MM.1S (cell line): Measurements from ENCODE around the gene SLC35F3.

Source experiments
- DNase-seq: peaks from one replicate; pipeline ENCODE4 v3.0.0-alpha.2; 2015
- H2AFZ ChIP-seq: fragments of 300-600 bp; sonication (generic); 2 replicates; pipeline ENCODE4 v1.6.0; 2016; ENCODE audit warnings: antibody characterized with exemption, low read length
- H3F3A ChIP-seq: fragments of 300-600 bp; sonication (generic); 2 replicates; pipeline ENCODE4 v1.6.1; 2016; ENCODE audit warnings: mild to moderate bottlenecking, antibody characterized with exemption, low read length, moderate library complexity, mixed read lengths; ENCODE audit not compliant: insufficient read depth
- H3K27ac ChIP-seq: fragments of 300-600 bp; sonication (generic); 2 replicates; pipeline ENCODE4 v1.5.1; 2016; ENCODE audit warnings: mild to moderate bottlenecking, low read length
- H3K27me3 ChIP-seq: fragments of 300-600 bp; sonication (generic); replicated peaks from 2 replicates; pipeline ENCODE4 v1.6.0; 2016; ENCODE audit warnings: low read length; ENCODE audit not compliant: insufficient read depth
- H3K36me3 ChIP-seq: fragments of 300-600 bp; sonication (generic); replicated peaks from 2 replicates; pipeline ENCODE4 v1.6.1; 2016; ENCODE audit warnings: mild to moderate bottlenecking, low read length, mixed read lengths; ENCODE audit not compliant: insufficient read depth
- H3K4me1 ChIP-seq: fragments of 300-600 bp; sonication (generic); 2 replicates; pipeline ENCODE4 v1.6.1; 2016; ENCODE audit warnings: low read length, mixed read lengths
- H3K4me2 ChIP-seq: fragments of 300-600 bp; sonication (generic); 2 replicates; pipeline ENCODE4 v1.6.0; 2016; ENCODE audit warnings: low read depth, low read length
- H3K4me3 ChIP-seq: fragments of 300-600 bp; sonication (generic); 2 replicates; pipeline ENCODE4 v1.5.1; 2016; ENCODE audit warnings: low read length, mixed read lengths
- H3K79me2 ChIP-seq: fragments of 300-600 bp; sonication (generic); 2 replicates; pipeline ENCODE4 v1.6.1; 2016; ENCODE audit warnings: mixed run types, low read length, mixed read lengths
- H3K9ac ChIP-seq: fragments of 300-600 bp; sonication (generic); 2 replicates; pipeline ENCODE4 v1.6.1; 2016; ENCODE audit warnings: low read length, mixed read lengths
- H3K9me2 ChIP-seq: fragments of 300-600 bp; sonication (generic); replicated peaks from 2 replicates; pipeline ENCODE4 v1.6.1; 2016; ENCODE audit warnings: mild to moderate bottlenecking, low read length, mixed read lengths; ENCODE audit not compliant: insufficient read depth
- H3K9me3 ChIP-seq: fragments of 300-600 bp; sonication (generic); replicated peaks from 2 replicates; pipeline ENCODE4 v1.6.1; 2016; ENCODE audit warnings: mild to moderate bottlenecking, low read length, mixed read lengths; ENCODE audit not compliant: insufficient read depth
- H4K20me1 ChIP-seq: fragments of 300-600 bp; sonication (generic); 2 replicates; pipeline ENCODE4 v1.6.1; 2016; ENCODE audit warnings: mild to moderate bottlenecking, low read length, moderate library complexity, mixed read lengths; ENCODE audit not compliant: insufficient read depth
- EZH2 ChIP-seq: fragments of 300-600 bp; sonication (generic); optimal IDR thresholded peaks from 2 replicates; pipeline ENCODE3; 2017; ENCODE audit warnings: low read depth, mild to moderate bottlenecking, antibody characterized with exemption, low read length, mixed read lengths
- EZH2phosphoT487 ChIP-seq: fragments of 300-600 bp; sonication (generic); IDR thresholded peaks from 2 replicates; pipeline ENCODE4 v1.6.1; 2018; ENCODE audit warnings: antibody characterized with exemption, low read length
- TF ChIP-seq, protein P1 (sequence below): fragments of 300-600 bp; sonication (generic); IDR thresholded peaks from 2 replicates; pipeline ENCODE4 v1.5.1; 2016; ENCODE audit warnings: antibody characterized with exemption, low read length, mixed read lengths

Gene SLC35F3

DNA sequence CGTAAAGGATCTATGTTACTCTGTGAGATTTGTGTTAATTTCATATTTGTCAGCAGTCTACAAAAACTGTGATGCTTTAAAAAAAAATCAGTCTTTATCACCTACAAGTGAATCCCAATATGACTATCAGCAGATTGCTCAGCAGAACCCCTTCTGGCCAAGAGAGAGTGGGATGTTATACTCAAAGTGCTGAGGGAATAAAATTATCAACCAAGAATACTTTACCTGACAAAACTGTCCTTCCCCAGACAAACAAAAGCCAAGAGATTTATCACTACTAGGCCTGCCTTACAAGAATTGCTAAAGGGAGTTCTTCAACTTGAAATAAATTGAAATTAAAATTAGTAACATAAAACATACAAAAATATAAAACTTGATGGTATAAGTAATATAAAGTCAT is 105.2 kb downstream of the SLC35F3 start:
- H3K27ac ChIP-seq = no peak overlapping the region
- no peak for TF ChIP-seq EZH2
- TF ChIP-seq, protein P1, sequence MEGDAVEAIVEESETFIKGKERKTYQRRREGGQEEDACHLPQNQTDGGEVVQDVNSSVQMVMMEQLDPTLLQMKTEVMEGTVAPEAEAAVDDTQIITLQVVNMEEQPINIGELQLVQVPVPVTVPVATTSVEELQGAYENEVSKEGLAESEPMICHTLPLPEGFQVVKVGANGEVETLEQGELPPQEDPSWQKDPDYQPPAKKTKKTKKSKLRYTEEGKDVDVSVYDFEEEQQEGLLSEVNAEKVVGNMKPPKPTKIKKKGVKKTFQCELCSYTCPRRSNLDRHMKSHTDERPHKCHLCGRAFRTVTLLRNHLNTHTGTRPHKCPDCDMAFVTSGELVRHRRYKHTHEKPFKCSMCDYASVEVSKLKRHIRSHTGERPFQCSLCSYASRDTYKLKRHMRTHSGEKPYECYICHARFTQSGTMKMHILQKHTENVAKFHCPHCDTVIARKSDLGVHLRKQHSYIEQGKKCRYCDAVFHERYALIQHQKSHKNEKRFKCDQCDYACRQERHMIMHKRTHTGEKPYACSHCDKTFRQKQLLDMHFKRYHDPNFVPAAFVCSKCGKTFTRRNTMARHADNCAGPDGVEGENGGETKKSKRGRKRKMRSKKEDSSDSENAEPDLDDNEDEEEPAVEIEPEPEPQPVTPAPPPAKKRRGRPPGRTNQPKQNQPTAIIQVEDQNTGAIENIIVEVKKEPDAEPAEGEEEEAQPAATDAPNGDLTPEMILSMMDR = no peak
- TF ChIP-seq EZH2phosphoT487 = no peak
- H2AFZ ChIP-seq = no peak overlapping the region
- no peaks in the 10 kb centered on the region for H4K20me1 ChIP-seq
- no peak overlapping the region for H3K9ac ChIP-seq
- H3K36me3 ChIP-seq = no peaks in the 10 kb centered on the region
- H3K4me1 ChIP-seq = no peaks in the 10 kb centered on the region
- no peaks in the 10 kb centered on the region for H3F3A ChIP-seq
- H3K4me2 ChIP-seq = no peak overlapping the region
- H3K9me2 ChIP-seq = no peaks in the 10 kb centered on the region
- no peak overlapping the region for H3K4me3 ChIP-seq
- no peaks in the 10 kb centered on the region for H3K79me2 ChIP-seq
- DNase-seq = no peak
- no peaks in the 10 kb centered on the region for H3K9me3 ChIP-seq
- H3K27me3 ChIP-seq = no peaks in the 10 kb centered on the region

DNA sequence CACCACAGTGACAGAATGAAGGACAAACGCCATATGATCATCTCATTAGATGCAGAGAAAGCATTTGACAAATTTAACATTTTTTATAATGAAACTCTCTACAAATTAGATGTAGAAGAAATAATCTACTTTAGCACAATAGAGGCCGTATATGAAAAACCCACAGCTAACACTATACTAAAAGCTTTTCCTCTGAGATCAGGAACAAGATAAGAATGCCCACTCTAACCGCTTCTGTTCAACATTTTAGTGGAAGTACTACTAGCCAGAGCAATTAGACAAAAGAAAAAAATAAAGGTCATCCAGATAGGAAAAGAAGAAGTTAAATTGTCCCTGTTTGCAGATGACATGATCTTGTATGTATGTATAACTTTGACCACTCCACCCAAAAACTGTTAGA is 109.7 kb downstream of the SLC35F3 start:
- Histone ChIP-seq H3K9ac (no peak overlapping the region), H3K4me3 (no peak overlapping the region), H4K20me1 (no peaks in the 10 kb centered on the region), H3K27ac (no peak overlapping the region), H3F3A (no peaks in the 10 kb centered on the region), H3K79me2 (no peaks in the 10 kb centered on the region), H3K4me1 (no peaks in the 10 kb centered on the region), H3K36me3 (no peaks in the 10 kb centered on the region), H3K27me3 (no peaks in the 10 kb centered on the region), H3K9me3 (no peaks in the 10 kb centered on the region), H3K4me2 (no peak overlapping the region), H3K9me2 (no peaks in the 10 kb centered on the region), H2AFZ (no peak overlapping the region)
- no peak for DNase-seq
- no peak for TF ChIP-seq EZH2phosphoT487
- TF ChIP-seq EZH2 = no peak
- TF ChIP-seq, protein P1 = no peak

DNA sequence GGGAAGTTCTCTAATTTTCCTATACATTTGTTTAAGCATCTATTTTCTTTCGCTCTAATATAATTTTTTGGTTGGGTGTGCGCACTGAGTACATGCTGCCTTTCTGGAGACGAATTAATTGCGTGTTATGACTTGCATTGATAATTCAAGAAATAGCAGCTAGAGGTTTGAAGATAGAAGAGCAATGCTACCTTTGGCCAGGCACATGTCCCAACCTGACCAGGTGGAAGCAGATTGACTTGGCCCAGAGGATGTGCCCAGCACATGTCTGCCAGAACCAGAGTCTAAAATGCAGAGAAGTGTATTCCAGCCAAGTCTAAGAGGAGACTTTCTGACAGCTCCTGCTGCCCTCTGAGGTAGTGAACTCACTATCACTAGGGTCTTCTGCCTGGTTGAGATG is 114.3 kb downstream of the SLC35F3 start:
- no peaks in the 10 kb centered on the region for H4K20me1 ChIP-seq
- H3F3A ChIP-seq = no peaks in the 10 kb centered on the region
- H3K27me3 ChIP-seq = no peaks in the 10 kb centered on the region
- TF ChIP-seq, protein P1 = no peak
- TF ChIP-seq EZH2 (no peak), EZH2phosphoT487 (no peak)
- H3K79me2 ChIP-seq = no peaks in the 10 kb centered on the region
- no peaks in the 10 kb centered on the region for H3K36me3 ChIP-seq
- no peak overlapping the region for H3K27ac ChIP-seq
- no peak overlapping the region for H3K4me2 ChIP-seq
- H3K4me1 ChIP-seq = no peaks in the 10 kb centered on the region
- no peak overlapping the region for H3K9ac ChIP-seq
- H3K9me3 ChIP-seq = no peaks in the 10 kb centered on the region
- no peaks in the 10 kb centered on the region for H3K9me2 ChIP-seq
- no peak for DNase-seq
- no peak overlapping the region for H3K4me3 ChIP-seq
- no peak overlapping the region for H2AFZ ChIP-seq

DNA sequence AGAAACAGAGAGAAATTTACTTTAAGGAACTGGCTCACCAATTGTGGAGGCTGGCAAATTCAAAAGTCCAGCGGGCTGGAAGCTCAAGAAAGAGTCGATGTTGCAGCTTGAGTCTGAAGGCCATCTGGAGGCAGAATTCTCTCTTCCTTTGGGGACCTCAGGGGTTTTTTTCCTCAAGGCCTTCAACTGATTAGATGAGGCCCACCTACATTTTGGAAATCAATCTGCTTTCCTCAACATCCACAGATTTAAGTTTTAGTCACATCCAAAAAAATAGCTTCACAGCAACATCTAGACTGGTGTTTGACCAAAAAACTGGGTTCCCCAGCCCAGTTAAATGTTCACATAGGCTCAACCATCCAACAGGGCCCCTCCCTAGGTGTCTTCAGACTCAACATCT is 114.9 kb downstream of the SLC35F3 start:
- TF ChIP-seq, protein P1 = no peak
- no peak for TF ChIP-seq EZH2phosphoT487
- no peak for TF ChIP-seq EZH2

More for the DNA sequence above, 114.9 kb downstream of the SLC35F3 start:
- Histone ChIP-seq H3F3A (no peaks in the 10 kb centered on the region), H3K9me3 (no peaks in the 10 kb centered on the region), H3K27me3 (no peaks in the 10 kb centered on the region), H3K4me1 (no peaks in the 10 kb centered on the region), H3K9me2 (no peaks in the 10 kb centered on the region), H3K27ac (no peak overlapping the region), H3K9ac (no peak overlapping the region), H3K36me3 (no peaks in the 10 kb centered on the region), H4K20me1 (no peaks in the 10 kb centered on the region), H3K4me3 (no peak overlapping the region), H3K79me2 (no peaks in the 10 kb centered on the region), H3K4me2 (no peak overlapping the region), H2AFZ (no peak overlapping the region)
- no peak for DNase-seq
